Measurements from ENCODE around the gene KLHL29. TPM values are rescaled to one million over a fixed set of nuclear protein-coding genes. Genes with fewer than 3 reads are reported as not detected.

Gene KLHL29
- total RNA-seq, 3 donors from 2014 or later (not counting 1 experiment from before 2014, with no cell fraction given): 0.24 to 0.43 (median 0.33) TPM

DNA sequence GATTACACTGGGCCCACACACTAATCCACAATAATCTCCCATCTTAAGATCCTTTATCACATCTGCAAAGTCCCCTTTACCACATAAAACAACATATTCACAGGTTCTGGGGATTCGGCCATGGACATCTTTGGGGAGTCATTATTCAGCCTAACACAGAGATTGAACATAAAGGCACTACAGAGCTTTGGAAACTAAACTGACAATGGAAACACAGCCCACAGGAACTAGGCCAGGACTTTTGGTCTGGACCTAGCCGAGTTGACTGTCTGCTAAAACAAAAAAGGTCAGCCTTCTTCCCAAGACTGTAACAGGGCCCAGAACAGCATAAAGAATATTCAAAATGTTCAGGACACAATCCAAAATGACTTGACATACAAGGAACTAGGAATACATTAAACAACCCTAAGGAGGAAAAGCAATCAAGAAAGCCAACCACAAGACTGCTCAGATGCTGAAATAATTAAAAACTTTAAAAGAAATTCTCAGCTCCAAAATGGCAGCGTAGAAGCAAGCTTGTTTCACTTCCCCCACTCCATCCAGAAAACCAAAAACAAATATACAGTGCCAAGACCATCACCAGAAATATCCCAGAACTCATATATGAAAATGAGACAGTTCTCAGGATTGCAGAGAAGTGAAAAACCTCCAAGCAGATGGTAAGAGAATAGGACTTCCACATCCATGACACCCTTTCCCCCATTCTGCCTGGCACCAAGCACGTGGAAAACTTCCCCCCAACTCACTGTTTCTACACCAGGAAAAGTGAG lies 334.1 kb downstream of the KLHL29 start:
- Mint-ChIP-seq H3K27me3 (ENCODE audit: low read depth in 2 of 2) (no peaks in the 10 kb centered on the region), H3K27ac (peak overlapping the region in 1 of 2 donors; percentile 3), H3K4me1 (peaks cover 7 to 47% of the 10 kb centered on the region in 2 donors), H3K9me3 (peaks cover 6 to 13% of the 10 kb centered on the region in 2 donors), H3K36me3 (peaks cover 24% of the 10 kb centered on the region), H3K4me3 (no peak overlapping the region)
- DNase-seq (no peak), ATAC-seq (no peak)
- intact Hi-C loops (cut with micrococcal nuclease): no loop called here
- Histone ChIP-seq H3K36me3 (ENCODE audit: control insufficient read depth, insufficient read depth, low read length) (peaks cover 10% of the 10 kb centered on the region), H3K4me1 (ENCODE audit: control insufficient read depth, insufficient read depth, low read length) (no peaks in the 10 kb centered on the region), H3K27me3 (ENCODE audit: control insufficient read depth, insufficient read depth, low read length) (no peaks in the 10 kb centered on the region), H3K9me3 (ENCODE audit: control insufficient read depth, insufficient read depth, low read length) (peaks cover 11% of the 10 kb centered on the region), H3K4me3 (ENCODE audit: low read length) (no peak overlapping the region), H3K27ac (ENCODE audit: low read length) (no peak overlapping the region)
- TF ChIP-seq, protein P1, sequence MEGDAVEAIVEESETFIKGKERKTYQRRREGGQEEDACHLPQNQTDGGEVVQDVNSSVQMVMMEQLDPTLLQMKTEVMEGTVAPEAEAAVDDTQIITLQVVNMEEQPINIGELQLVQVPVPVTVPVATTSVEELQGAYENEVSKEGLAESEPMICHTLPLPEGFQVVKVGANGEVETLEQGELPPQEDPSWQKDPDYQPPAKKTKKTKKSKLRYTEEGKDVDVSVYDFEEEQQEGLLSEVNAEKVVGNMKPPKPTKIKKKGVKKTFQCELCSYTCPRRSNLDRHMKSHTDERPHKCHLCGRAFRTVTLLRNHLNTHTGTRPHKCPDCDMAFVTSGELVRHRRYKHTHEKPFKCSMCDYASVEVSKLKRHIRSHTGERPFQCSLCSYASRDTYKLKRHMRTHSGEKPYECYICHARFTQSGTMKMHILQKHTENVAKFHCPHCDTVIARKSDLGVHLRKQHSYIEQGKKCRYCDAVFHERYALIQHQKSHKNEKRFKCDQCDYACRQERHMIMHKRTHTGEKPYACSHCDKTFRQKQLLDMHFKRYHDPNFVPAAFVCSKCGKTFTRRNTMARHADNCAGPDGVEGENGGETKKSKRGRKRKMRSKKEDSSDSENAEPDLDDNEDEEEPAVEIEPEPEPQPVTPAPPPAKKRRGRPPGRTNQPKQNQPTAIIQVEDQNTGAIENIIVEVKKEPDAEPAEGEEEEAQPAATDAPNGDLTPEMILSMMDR (IDR thresholded peaks at IDR 0.05): no peak
- whole genome bisulfite sequencing (ENCODE audit: insufficient coverage): 93% methylated on average over 4 of the region's 4 CpGs

DNA sequence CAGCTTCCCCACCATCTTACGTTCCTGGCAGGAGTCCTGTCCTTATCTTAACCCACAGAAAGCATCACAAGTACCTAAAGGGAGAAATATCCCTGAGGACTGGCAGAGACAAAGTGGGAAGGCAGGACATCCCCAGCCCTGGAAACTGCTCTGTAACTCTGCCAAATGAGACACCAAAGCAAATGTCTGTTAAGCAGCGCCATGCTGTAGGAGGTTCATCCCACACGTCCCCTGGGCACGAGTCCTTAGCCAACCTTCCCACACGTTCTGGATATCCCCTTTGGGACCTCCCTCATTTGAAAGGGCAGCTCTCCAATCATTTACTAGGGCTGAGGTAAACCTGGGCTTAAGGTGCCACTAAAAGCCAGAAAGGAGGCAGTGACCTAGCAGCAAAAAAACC lies 334.7 kb downstream of the KLHL29 start:
- H3K36me3 ChIP-seq (ENCODE audit: control insufficient read depth, insufficient read depth, low read length): peaks cover 10% of the 10 kb centered on the region
- H3K27me3 ChIP-seq (ENCODE audit: control insufficient read depth, insufficient read depth, low read length): no peaks in the 10 kb centered on the region
- H3K4me3 ChIP-seq (ENCODE audit: low read length): no peak overlapping the region
- H3K27me3 Mint-ChIP-seq (ENCODE audit: low read depth in 2 of 2): no peaks in the 10 kb centered on the region
- H3K36me3 Mint-ChIP-seq: peaks cover 24% of the 10 kb centered on the region
- no peak overlapping the region for H3K27ac ChIP-seq (ENCODE audit: low read length)
- no peak overlapping the region for H3K27ac Mint-ChIP-seq
- TF ChIP-seq, protein P1 (IDR thresholded peaks at IDR 0.05): no peak
- peaks cover 6 to 13% of the 10 kb centered on the region in 2 donors for H3K9me3 Mint-ChIP-seq
- no peak overlapping the region for H3K4me3 Mint-ChIP-seq
- WGBS (ENCODE audit: insufficient coverage): 91% methylated on average over 5 of the region's 5 CpGs
- DNase-seq (no peak), ATAC-seq (no peak)
- intact Hi-C loops (cut with micrococcal nuclease): no loop called here
- no peaks in the 10 kb centered on the region for H3K4me1 ChIP-seq (ENCODE audit: control insufficient read depth, insufficient read depth, low read length)
- H3K4me1 Mint-ChIP-seq: peaks cover 7 to 47% of the 10 kb centered on the region in 2 donors
- peaks cover 11% of the 10 kb centered on the region for H3K9me3 ChIP-seq (ENCODE audit: control insufficient read depth, insufficient read depth, low read length)

DNA sequence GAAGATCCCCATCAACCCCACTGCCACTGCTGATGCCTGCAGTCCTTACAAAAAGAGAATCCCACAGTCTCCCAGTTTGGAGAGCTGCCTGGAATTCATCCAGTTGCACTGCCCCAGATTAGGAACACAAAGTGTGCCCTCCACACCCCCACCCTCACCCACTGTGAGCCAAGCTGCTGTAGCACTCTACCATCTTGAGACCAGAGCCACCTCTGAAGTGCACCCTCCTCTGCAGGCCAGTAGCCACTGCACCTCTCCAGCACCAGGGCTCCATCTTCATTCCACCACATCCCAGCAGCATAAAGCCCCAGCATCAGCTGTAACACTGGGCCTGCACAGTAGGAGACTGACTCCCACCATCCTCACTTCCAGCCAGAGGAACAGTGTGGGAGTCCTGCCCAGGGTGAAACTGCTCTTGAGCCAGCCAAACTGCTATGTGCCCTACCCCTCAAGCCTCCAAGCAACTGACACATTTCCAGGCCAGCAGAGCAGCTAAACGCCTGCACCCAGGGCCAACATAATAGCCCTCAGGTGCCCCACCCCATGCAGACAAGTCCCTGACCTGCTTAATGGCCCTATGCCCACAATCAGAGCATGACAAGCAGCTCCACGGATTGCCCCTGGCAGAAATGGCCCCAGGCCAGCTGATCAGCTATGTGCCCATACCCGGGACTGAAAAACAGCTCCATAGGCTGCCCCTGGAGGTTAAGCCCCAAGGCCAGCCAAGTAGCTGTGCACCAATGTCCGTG lies 335.9 kb downstream of the KLHL29 start:
- DNase-seq (no peak), ATAC-seq (no peak)
- H3K27ac ChIP-seq (ENCODE audit: low read length): no peak overlapping the region
- H3K9me3 ChIP-seq (ENCODE audit: control insufficient read depth, insufficient read depth, low read length): peaks cover 11% of the 10 kb centered on the region
- no peak overlapping the region for H3K4me3 ChIP-seq (ENCODE audit: low read length)
- 93% methylated on average over 4 of the region's 4 CpGs for WGBS (ENCODE audit: insufficient coverage)
- no peaks in the 10 kb centered on the region for H3K4me1 ChIP-seq (ENCODE audit: control insufficient read depth, insufficient read depth, low read length)
- H3K4me3 Mint-ChIP-seq: no peak overlapping the region
- no peaks in the 10 kb centered on the region for H3K27me3 ChIP-seq (ENCODE audit: control insufficient read depth, insufficient read depth, low read length)
- no peaks in the 10 kb centered on the region for H3K27me3 Mint-ChIP-seq (ENCODE audit: low read depth in 2 of 2)
- intact Hi-C loops (cut with micrococcal nuclease): no loop called here
- TF ChIP-seq, protein P1 (IDR thresholded peaks at IDR 0.05): no peak
- peaks cover 6 to 13% of the 10 kb centered on the region in 2 donors for H3K9me3 Mint-ChIP-seq
- H3K4me1 Mint-ChIP-seq: peaks cover 7 to 47% of the 10 kb centered on the region in 2 donors
- H3K36me3 ChIP-seq (ENCODE audit: control insufficient read depth, insufficient read depth, low read length): peaks cover 20% of the 10 kb centered on the region
- peaks cover 31% of the 10 kb centered on the region for H3K36me3 Mint-ChIP-seq
- no peak overlapping the region for H3K27ac Mint-ChIP-seq
